Measurements from ENCODE around the gene OR2A42.
"Not testable (repeated sequence)": the region's sequence is repeated elsewhere in the genome, so short reads cannot be mapped to it uniquely, and the experiment has no call there.

DNA sequence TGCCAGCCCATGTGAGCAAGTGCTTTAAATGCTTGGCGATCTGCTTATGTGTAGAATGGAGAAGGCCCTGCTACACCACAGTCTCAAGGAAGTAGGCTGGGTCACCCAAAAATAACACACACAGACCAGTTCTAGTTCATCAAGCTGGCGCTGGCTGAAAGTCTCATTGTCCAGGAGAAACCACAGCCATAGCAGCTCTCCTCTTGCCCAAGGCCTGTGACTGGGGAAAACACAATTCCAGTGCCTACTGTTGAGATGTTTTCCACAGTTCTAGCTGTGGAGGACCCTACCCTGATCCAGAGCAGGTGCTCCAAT lies 60.3 kb downstream of the OR2A42 start:
- TF ChIP-seq JUN (IDR thresholded peaks at IDR 0.05); RAD21 (conservative IDR thresholded peaks at IDR 0.05 in 1 of 2, IDR thresholded peaks at IDR 0.05 in 1 of 2); EP300 (IDR thresholded peaks at IDR 0.05): not testable (repeated sequence)
- TF ChIP-seq, protein P1, sequence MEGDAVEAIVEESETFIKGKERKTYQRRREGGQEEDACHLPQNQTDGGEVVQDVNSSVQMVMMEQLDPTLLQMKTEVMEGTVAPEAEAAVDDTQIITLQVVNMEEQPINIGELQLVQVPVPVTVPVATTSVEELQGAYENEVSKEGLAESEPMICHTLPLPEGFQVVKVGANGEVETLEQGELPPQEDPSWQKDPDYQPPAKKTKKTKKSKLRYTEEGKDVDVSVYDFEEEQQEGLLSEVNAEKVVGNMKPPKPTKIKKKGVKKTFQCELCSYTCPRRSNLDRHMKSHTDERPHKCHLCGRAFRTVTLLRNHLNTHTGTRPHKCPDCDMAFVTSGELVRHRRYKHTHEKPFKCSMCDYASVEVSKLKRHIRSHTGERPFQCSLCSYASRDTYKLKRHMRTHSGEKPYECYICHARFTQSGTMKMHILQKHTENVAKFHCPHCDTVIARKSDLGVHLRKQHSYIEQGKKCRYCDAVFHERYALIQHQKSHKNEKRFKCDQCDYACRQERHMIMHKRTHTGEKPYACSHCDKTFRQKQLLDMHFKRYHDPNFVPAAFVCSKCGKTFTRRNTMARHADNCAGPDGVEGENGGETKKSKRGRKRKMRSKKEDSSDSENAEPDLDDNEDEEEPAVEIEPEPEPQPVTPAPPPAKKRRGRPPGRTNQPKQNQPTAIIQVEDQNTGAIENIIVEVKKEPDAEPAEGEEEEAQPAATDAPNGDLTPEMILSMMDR (IDR thresholded peaks at IDR 0.05), result not testable (repeated sequence)
